ENCODE results near the gene SP140L.
A peak's percentile ranks its signal among the peaks of the same experiment; 100 is the strongest.
"Not testable (repeated sequence)": the region's sequence is repeated elsewhere in the genome, so short reads cannot be mapped to it uniquely, and the experiment has no call there.

SP140L gene

DNA sequence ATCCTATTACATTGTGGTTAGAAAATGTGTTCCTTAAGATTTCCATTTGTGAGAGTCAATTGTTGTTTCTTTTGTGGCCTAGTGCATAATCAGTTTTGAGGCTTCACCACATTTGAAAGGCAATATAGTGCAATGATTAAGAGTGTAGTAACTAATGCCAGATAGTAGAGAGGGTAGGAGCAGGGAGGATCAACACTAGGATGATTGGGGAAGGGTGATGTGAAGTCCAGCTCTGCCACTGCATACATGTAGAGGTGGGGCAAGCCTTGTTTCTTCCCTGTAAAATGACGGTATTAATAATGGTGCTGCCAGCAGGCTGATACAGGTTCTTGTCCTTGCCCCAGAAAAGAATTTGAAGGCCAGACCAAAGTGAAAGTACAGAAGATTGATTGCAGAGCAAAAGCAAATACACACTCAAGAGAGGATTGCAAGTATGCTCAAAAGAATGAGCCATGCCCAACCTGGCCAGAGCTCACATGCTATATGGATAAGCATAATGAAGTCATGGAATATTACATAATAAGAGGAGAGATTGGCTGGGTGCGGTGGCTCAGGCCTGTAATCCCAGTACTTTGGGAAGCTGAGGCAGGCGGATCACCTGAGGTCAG lies 97.0 kb downstream of the SP140L start:
- no peak for DNase-seq

DNA sequence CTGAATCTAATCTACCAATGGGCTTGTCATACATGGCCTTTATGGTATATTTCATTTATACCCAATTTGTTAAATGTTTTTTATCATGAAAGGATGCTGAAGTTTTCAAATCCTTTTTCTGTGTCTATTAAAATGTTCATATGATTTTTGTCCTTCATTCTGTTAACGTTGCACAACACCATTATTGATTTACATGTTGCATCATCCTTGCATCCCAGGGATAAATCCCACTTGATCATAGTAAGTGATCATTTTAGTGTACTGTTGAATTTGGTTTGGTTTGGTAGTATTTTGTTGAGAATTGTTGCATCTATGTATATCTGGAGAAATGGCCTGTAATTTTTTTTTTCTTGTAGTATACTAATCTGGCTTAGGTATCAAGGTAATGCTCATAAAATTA lies 98.4 kb downstream of the SP140L start:
- DNase-seq = no peak

- DNase-seq = no peak
These were observed 102.5 kb downstream of the SP140L start for GRCh38 chr2:230429513-230429912.

DNA sequence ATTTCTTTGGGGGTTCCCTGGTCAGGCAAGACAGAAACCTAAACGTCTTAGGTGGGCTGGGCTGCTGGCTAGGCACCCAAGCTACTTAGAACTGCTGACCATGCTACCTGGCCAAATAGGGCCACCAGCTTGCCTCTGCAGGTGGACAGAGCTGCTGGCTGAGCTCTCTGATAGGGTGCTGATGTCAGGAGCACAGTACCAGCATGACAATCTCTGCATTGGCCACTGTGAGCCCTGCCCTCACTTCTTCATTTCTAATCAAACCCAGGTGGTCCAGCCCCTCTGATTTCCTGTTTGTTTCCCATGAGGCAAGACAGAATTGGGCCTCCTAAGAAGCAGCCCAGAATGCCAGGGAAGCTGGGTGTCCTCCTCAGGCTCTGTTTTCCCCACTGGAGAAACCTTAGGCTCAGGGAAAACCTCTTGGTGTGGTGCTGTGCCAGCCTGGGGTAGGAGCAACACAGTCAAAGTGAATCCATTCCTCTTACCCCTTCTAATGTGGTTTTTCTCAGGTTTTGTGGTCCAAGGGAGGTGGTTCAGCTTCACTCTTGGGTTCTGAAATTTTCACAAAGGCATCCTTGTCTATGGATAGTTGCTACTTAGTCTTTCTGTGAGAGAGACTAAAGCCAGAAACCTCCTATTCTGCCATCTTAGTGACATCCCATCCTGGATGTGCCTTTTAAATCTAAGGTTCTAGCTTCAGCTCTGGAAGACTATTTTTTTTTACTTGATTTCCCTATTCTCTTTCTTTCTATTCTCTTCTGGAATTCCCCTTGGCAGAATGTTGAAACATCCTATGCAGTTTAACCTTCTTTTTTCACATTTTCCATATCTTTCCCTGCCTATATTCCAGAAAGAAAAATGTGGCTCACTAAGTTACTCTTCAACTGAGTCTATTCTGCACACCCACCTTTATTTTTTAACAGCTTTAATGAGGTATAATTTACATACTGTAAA lies 104.2 kb downstream of the SP140L start:
- no peak for DNase-seq

- DNase-seq = no peak
These were observed 107.8 kb downstream of the SP140L start for GRCh38 chr2:230434677-230435324.

- no peak for DNase-seq
These were observed 108.4 kb downstream of the SP140L start for GRCh38 chr2:230435431-230435830.

DNA sequence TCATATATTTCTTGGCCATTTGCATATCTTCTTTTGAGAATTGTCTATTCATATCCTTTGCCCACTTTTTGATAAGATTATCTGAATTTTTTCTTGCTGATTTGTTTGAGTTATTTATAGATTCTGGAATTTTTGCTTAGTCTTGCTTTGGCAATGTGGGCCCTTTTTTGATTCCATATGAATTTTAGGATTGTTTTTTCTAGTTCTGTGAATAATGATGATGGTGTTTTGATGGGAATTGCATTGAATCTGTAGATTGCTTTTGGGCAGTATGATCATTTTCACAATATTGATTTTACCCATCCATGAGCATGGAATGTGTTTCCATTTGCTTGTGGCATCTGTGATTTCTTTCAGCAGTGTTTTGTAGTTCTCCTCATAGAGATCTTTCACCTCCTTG lies 112.1 kb downstream of the SP140L start:
- not testable (repeated sequence) for DNase-seq

GRCh38 chr2:230439590-230439989 lies 112.6 kb downstream of the SP140L start:
- peak; percentile 60 for DNase-seq

GRCh38 chr2:230441227-230441897 lies 114.4 kb downstream of the SP140L start:
- peak; percentile 80 for DNase-seq

DNA sequence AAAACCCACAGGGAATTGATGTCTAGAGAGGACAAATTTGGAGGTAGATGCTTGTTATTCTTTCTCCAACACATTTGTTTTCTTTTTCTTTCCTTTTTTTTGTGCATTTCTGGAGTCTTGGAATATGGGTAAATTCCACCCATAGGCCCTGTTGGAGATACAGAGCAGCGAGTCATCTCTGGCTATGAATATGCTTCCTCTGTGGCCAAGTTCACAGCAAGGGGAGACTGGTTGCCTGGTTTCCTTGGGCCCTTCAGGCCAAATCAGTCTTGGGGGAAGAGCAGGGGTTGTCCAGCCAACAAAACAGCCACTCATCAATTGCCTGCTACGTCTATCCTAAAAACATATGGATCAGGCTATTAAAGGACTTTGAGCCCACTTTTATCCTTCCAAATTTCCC lies 116.5 kb downstream of the SP140L start:
- peak; percentile 57 for DNase-seq

- no peak for DNase-seq
These were observed 117.8 kb downstream of the SP140L start for GRCh38 chr2:230444832-230445231.

- no peak for DNase-seq
These were observed 120.0 kb downstream of the SP140L start for GRCh38 chr2:230447036-230447435.

- peak; percentile 77 for DNase-seq
These were observed 120.8 kb downstream of the SP140L start for GRCh38 chr2:230447455-230448451.

- no peak for DNase-seq
These were observed 123.0 kb downstream of the SP140L start for GRCh38 chr2:230449901-230450467.

GRCh38 chr2:230453006-230453405 lies 126.0 kb downstream of the SP140L start:
- DNase-seq = no peak
